CD4-positive, alpha-beta T cell treated with Interleukin-15 for 1 hour (primary cell): Measurements from ENCODE around the gene UBE2R2.
"Not testable (repeated sequence)": the region's sequence is repeated elsewhere in the genome, so short reads cannot be mapped to it uniquely, and the experiment has no call there.

ENCODE experiments used
- DNase-seq: peaks from one replicate; pipeline ENCODE4 v3.0.0-alpha.2; 2020

UBE2R2 gene

GRCh38 chr9:33932078-33932807 is 115.3 kb downstream of the UBE2R2 start:
- no peak for DNase-seq

- no peak for DNase-seq
These were observed 117.4 kb downstream of the UBE2R2 start for GRCh38 chr9:33934188-33934878.

DNA sequence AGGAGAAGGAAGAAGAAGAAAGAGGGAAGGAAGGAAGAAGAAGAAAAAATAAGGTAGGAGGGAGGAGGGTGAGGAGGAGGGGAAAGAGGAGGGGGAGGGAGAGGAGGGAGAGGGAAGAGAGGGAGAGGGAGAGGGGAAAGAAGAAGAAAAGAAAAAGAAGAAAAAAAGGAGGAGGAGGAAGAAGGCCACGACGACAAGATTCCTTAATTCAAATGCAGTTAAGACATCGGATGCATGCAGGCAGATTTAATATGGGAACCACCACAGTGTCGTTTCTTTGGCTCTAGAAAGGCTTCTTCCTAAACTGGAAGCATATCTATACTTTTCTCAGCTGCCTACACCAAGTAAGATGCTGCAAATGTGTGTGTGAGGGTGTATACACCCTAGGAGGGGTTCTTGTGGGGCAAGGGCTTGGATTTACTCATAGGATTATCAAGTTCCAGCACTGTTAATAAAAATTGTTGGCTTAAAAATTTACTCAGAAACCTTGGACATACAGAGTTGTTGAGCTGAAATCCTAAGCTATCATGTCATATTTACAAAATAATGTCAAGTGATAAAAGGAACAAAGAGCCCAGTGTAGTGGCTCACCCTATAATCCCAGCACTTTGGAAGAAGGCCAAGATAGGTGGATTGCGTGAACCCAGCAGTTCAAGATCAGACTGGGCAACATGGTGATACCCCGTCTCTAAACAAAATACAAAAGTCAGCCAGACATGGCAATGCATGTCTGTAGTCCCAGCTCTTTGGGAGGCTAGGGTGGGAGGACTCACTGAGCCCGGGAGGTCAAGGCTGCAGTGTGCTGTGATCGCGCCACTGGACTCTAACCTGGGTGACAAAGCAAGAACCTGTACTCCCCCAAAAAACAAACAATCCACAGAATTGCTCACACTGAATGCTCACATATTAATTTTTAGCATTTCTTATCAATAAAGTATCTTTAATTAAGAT is 123.2 kb downstream of the UBE2R2 start:
- DNase-seq, result no peak

DNA sequence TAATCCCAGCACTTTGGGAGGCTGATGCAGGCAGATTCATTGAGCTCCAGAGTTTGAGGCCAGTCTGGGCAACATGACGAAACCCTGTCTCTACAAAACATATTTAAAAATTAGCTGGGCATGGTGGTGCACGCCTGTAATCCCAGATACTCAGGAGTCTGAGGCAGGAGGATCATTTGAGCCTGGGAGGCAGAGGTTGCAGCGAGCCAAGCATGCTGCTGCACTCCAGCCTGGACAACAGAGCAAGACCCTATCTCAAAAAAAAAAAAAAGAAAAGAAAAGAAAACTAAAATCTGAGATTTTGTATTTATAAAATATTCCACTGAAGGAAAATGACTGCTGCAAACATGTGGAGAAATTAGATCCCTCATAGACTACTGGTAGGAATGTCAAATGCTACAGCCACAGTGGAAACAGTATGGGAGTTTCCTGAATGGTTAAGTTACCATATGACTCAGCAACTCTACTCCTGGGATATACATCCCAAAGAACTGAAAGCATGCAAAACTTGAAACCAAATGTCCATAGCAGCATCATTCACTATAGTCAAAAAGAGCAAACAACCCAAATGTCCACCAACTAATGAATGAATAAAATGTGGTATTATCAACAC is 125.6 kb downstream of the UBE2R2 start:
- DNase-seq, result no peak

GRCh38 chr9:33943389-33943788 is 126.4 kb downstream of the UBE2R2 start:
- no peak for DNase-seq

DNA sequence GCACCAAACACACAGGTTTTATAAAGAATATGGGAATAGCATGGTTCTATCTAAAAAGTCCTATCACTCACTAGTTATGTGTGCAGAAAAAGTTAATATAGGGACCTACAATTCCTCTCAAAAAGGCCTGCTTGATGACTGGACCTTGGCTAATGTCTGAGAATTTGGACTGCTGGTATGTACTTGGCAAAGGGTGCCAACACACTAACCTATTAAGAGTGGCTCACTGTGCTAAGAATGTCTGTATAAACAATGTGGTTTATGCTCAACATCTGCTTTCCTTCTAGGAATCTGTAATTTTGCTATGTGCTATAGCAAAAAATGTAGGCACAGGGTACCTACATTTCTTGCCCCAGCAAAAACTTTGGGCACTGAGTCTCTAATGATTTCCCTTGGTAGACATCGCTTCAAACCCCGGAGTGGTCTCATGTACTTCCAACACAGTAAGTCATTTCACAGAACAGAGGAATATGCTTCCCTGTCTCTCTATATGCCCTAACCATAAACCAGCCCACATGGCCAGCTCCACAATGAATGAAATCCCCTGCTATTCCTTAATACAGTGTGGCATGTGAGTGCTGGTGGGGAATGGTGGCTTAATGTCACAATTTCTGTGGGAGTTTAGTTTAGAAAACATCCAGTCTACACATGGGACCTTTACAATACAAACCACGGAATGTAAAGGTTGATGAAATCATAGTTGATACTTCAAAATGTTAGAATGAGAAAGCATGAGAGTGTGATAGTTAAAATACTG is 130.0 kb downstream of the UBE2R2 start:
- DNase-seq, result no peak

DNA sequence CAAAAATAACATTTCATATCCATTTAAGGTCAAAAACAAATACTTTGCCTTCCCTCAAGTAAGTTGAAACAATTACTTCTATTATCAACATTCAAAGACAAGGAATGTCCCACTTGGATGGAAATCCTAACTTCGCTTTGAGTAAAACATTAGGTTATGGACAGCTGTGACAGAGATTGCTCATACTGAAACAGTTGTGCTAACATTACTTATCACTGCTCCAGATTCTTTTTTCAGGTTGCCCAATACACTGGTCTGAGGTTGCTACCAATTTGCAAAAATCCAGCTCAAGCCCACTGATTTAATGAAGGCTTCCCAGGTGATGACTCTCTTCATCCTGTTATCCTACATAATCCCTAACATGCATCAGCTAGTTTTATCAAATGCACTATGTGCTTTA is 133.4 kb downstream of the UBE2R2 start:
- no peak for DNase-seq

- no peak for DNase-seq
These were observed 135.1 kb downstream of the UBE2R2 start for GRCh38 chr9:33952066-33952465.

GRCh38 chr9:33956544-33956943 is 139.6 kb downstream of the UBE2R2 start:
- no peak for DNase-seq

GRCh38 chr9:33959725-33960124 is 142.8 kb downstream of the UBE2R2 start:
- no peak for DNase-seq

GRCh38 chr9:33962468-33962867 is 145.5 kb downstream of the UBE2R2 start:
- not testable (repeated sequence) for DNase-seq

DNA sequence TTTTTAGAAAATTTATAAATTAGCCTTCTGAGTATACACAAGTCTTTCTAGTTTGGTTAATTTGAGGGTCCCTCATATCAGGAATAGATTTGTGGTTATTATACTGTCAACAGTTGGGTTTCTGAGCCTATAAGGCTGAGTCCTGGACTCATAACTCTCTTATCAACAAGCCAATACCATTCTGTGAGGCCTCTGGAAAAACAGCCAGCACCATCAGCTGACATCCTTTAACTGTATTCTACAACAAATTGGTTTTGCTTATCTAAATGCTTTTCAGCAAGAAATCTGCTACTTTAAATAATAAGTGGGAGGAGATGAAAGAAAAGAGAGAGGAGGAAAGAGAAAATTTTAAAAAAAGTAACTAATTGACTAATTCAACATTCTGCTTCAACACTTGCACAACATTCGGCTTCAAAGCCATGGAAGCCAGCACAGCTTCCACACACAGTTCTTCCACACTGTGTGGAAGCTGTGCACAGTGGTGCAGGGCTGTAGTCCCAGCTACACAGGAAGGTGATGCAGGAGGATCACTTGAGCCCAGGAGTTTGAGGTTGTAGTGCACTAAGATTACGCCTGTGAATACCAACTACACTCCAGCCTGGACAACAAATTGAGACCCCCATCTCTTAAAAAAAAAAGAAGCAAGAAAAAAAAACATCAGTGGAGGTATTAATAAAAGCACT is 147.3 kb downstream of the UBE2R2 start:
- no peak for DNase-seq
